GM19328 (cell line): ENCODE results near the gene PARP8.
"Not testable (repeated sequence)": the region's sequence is repeated elsewhere in the genome, so short reads cannot be mapped to it uniquely, and the experiment has no call there.

Source experiments
- ATAC-seq: cut with Tn5 transposase; IDR thresholded peaks from one replicate; pipeline ENCODE4 v1.9.1; 2021; ENCODE audit warnings: mild to moderate bottlenecking, moderate library complexity; ENCODE audit not compliant: unreplicated experiment

PARP8 gene

DNA sequence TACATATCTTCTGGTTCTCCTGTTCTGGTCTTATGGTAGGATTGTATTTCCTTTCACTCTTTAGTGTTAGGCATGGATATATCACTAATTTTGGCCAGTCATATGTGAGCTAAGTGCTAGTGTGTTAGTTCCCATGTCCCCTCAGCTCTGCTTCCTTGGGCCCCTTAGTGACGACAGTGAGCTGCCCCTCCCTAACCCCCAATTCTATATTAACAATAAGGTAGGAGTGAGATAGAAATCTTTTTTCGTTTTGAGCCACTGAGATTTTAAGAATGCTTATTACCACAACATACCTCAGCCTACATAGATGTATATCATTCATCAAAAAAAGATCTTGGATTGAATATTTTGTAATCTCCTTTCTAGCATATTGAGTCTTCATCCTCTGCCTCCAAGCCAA lies 100.5 kb downstream of the PARP8 start:
- ATAC-seq: no peak

DNA sequence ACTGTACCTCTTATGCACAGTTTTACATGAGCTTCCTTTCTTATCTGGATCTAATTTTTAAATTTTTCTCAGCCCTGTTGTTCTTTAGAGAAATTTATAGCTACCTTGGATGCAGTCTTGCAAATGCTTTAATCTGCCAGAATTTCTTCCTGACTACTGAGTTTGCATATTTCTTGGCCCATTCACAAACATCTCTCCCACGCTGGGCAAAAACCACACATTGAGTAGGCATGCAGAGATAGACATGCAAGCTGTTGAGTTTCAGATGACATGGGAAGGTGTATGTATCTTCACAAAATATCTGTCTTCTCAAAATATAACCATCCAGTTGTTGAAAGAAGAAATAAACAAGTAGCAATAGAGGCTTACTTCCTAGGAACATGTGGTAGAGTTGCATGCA lies 101.2 kb downstream of the PARP8 start:
- no peak for ATAC-seq

DNA sequence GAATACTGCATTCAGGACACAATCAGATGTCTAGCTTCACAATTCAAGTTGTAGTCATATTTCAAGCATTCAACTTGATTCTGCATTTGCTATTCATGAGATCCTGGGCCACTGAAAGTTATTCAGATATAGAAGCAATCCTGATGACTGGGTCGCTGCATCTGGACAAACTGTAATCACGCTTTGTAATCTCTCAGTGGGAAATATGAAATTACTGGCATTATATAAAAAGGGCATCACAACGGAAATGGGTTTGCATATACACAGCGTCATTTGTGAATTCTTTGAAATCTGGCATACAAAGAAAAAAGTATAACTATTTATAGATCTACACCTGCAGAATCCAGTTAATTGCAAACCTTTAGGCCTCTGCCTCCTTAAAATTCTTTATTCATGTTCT lies 102.2 kb downstream of the PARP8 start:
- no peak for ATAC-seq

DNA sequence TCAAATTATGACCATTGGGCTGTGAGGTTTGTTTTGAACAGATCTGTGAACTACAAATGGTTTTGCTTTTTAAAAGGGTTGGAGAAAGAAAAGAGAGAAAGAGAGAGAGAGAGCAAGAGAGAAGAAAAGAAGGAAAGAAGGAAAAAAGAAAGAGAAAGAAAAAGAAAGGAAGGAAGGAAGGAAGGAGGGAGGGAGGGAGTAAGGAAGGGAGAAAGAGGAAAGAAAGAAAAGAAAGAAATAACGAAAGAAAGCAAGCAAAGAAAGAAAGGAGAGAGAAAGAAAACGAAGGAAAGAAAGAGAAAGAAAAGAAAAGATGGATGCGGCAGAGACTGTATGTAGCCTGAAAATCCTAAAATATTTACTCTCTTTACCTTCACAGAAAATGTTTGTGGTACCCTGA lies 104.0 kb downstream of the PARP8 start:
- ATAC-seq: no peak

DNA sequence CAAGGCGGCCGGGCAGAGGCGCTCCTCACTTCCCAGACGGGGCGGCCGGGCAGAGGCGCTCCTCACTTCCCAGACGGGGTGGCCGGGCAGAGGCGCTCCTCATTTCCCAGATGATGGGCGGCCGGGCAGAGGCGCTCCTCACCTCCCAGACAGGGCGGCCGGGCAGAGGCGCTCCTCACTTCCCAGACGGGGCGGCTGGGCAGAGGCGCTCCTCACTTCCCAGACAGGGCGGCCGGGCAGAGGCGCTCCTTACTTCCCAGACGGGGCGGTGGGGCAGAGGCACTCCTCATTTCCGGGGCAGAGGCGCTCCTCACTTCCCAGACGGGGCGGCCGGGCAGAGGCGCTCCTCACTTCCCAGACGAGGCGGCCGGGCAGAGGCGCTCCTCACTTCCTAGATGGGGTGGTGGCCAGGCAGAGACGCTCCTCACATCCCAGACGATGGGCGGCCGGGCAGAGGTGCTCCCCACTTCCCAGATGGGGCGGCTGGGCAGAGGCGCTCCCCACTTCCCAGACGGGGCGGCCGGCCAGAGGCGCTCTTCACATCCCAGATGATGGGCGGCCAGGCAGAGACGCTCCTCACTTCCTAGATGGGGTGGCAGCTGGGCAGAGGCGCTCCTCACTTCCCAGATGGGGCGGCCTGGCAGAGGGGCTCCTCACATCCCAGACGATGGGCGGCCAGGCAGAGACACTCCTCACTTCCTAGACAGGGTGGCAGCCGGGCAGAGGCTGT lies 108.2 kb downstream of the PARP8 start:
- not testable (repeated sequence) for ATAC-seq

DNA sequence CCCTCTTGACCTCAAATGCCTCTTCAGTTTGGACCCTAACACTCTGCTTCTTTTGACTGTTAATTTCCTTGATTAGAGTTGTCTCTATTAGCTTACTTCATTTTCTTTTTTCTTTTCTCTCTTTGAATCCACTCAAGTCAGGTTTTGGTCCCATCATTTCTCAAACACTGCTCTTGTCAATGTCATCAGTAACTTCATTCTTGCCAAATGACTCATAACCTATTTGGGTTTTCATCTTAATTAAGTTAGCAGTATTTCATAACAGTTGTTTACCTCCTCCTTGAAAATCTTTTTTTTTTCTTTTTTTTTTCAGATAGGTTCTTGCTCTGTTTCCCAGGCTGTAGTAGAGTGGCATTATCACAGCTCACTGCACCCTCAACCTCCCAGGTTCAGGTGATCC lies 119.6 kb downstream of the PARP8 start:
- ATAC-seq: no peak

DNA sequence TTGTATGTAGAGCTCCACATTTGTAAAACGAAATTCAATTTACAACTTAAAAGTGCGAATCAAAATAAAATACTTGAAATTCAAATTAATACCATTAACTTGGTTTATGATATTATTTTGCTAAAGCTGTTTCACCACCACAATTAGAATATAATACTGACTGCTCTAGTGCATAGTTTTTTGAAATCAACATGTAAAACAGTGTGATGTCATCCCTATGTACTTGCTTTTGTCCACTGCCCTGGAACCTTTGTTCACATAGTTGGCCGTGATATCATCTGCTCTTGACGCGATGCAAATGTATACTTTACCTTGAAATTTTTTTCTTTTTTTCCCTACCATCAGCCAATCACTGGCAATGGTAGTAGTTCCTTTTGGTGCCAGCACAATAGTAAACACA lies 125.4 kb downstream of the PARP8 start:
- no peak for ATAC-seq

DNA sequence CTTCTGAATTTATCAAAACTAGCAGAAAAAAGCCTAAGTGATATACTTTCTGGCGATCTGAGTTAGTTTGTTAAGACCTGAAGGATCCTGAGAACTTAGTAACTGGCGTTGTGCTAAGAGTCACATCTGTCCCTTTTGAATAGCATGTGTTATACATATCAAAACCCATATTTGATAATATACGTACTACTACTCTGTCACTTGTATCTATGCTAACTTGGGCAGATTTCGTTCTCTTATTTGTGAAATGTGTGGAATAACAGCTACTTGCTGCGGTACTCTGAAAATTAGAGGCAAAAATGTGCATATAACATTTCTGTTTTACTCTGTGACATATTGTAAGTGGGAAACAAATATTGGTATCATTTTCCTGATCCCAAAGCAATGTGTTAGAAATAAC lies 126.4 kb downstream of the PARP8 start:
- no peak for ATAC-seq

DNA sequence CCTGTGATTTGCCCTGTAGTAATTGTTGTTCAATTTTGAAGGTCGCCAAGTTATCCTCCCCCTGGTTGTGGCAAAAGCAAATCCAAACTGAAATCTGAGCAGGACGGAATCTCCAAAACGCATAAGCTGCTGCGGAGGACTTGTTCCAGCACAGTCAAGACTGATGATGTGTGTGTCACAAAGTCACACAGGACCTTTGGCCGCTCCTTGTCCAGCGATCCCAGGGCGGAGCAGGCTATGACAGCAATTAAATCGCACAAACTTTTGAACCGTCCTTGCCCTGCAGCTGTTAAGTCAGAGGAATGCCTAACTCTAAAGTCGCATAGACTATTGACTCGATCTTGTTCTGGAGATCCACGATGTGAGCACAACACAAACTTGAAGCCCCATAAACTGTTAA lies 128.4 kb downstream of the PARP8 start:
- no peak for ATAC-seq

DNA sequence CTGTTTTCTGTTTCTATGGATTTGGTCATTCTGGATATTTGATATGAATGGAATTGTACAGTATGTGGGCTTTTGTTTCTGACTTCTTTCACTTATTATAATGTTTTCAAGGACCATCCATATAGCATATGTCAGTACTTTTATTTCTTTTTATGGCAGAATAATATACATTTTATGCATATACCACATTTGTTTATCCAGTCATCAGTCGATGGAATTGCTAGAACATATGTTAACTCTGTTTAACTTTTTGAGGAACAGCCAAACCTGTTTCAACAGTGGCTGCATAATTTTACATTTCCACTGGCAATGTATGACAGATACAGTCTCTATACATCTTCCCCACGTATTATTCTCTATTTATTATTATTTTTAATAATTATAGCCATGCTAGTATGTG lies 131.6 kb downstream of the PARP8 start:
- ATAC-seq: no peak

DNA sequence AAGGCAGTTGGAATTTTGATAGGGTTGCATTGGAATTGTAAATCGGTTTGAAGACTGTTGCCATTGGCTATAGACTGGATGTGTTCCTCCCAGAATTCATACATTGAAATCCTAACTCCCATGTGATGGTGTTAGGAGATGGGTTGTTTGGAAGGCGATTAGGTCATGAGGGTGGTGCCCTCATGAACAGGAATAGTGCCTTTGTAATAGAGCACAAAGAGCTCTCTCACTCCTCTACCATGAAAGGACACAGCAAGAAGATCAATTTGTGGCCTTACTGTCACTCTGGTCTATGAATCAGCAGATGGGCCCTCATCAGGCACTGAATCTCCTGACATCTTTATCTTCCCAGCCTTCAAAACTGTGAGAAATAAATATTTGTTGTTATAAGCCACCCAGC lies 133.2 kb downstream of the PARP8 start:
- no peak for ATAC-seq

DNA sequence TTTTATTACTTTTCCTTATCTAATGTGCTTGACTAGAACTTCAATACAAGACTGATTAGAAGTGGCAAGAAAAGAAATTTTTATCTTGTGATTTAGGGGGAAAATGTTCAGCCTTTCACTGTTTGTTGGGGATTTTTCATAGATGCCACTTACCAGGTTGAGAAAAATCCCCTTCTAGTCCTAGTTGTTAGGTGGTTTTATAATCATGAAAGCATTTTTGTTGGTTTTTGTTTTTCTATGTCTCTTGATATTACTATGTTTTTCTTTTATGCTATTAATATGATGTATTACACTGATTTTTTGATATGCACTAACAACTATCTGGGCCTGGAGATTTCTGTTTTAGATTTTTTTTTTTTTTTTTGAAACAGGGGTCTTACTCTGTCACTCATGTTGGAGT lies 134.0 kb downstream of the PARP8 start:
- ATAC-seq: no peak

DNA sequence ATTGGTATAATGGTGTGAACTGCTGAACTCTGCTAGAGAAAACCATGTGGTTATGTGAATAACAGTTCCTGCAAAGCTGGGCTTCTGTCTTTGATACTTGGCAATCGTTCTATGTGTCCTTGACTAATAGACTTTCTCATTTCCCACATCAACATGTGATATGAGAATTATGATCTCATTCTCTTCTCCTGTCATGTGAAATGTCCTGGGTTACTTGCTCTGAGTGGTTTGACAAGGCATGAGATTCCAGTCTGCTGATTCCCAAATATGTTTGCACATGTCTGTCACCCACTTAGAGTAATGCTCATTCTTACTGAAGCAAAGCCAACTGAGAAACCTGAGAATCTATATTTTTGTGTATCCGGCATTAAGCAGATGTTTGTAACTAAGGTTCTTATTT lies 141.2 kb downstream of the PARP8 start:
- ATAC-seq: no peak

DNA sequence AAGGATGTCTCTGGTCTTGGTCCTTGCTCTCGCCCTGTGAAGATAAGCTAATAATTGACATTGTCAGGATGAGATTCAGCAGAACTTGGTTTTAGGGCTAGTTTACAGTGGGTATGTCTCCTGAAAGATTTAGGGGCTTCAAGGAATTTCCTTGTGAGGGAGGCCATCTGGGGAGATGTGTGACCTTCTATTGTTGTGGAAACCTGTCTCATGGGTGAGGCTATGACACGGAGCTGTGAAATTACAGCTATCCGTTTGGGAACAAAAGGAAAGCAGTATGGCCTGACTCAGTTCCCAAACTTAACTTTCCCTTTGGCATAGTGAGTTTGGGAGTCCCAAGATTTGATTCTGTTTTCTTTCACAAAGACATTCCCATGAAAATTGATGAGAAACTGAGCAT lies 142.0 kb downstream of the PARP8 start:
- no peak for ATAC-seq

DNA sequence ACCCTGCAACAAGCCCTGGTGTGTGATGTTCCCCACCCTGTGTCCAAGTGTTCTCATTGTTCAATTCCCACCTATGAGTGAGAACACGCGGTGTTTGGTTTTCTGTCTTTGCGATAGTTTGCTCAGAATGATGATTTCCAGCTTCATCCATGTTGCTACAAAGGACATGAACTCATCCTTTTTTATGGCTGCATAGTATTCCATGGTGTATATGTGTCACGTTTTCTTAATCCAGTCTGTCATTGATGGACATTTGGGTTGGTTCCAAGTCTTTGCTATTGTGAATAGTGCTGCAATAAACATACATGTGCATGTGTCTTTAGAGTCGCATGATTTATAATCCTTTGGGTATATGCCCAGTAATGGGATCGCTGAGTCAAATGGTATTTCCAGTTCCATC lies 145.3 kb downstream of the PARP8 start:
- not testable (repeated sequence) for ATAC-seq

DNA sequence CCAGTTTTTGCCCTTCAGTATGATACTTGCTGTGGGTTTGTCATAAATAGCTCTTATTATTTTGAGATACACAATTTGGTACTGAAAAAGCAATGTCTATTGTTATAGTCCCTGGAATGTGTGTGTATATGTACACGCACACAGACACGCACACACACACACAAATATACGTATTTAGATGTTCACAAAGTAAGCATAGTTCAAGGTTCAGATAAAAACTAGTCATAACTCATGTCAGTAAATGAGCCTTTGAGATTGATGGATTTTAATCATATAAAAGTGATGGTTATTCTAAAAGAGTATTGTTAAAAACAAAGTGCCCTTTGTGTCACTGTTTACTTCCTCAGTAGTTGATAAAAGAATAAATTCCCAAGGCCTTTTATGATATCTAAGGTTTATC lies 147.3 kb downstream of the PARP8 start:
- ATAC-seq: no peak

DNA sequence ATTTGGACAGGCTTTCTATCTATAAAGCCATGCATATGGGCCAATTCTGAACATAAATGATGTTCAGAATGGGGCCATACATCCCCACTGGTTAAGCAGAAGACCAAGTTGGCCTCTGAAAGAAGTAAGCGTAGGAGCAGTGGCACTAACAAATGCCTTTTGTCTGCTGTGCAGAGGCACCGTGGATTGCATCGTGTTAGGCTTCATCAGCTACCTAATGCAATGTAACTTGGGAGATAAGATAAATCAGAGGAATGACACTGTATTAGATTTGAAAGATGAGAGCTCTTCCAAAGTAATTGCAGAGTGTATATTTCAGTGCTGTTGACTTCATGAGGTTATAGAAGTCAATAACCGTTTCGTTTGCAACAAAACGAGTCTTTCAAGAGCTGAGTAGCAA lies 148.1 kb downstream of the PARP8 start:
- no peak for ATAC-seq

DNA sequence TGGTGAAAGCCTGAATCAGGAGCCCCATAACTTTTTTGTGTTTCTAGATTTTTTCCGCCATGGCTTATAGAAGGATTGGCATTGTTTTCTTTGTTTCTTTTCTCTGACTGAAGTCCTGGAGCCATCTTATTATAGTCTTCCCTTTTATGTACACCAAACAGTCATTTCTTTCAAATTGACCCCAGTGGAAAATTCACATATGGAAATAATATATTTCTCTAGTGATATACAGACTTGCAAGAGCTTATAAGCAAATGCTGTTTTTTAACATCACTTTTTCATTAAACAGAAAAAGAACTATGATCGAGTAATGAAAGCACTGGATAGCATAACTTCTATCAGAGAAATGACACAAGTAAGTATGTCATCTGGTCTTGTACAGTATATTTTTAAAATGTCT lies 155.6 kb downstream of the PARP8 start:
- ATAC-seq: no peak

DNA sequence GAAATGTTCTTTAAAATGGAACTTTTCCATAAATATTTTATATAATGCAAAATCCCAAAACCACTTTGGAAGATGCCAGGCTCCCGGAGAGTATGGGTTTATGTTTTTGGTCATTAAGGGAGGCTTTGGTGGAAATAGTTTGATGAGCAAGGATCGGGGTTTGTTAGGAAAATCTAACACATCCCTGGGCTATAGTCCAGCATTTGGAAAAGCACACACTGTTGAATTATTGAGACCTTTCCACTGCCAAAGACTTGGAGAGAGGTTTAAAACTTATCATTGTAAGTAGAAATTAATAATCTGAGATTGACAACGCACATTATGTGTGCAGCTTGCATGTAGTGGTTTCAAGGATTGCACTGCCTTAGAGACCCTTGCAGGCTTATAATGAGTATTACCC lies 156.3 kb downstream of the PARP8 start:
- ATAC-seq: no peak

DNA sequence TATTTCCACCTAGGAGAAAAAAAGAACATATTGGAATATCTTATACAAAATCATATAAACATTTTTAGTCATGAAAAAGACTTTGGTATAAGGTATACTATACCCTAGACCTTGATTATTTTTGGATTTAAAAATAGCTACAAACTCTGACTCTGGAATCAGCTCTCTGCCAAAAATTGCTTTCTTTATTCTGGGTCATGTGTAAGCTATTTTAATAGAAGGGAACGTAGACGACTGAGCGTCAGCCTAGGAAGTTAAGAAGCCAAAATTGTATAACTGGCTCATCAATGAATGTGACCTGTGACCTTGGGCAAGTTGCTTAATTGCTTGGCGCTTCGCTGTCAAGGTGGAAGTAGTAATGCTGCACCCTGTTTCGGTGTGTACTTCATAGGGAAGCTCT lies 157.1 kb downstream of the PARP8 start:
- ATAC-seq: no peak

DNA sequence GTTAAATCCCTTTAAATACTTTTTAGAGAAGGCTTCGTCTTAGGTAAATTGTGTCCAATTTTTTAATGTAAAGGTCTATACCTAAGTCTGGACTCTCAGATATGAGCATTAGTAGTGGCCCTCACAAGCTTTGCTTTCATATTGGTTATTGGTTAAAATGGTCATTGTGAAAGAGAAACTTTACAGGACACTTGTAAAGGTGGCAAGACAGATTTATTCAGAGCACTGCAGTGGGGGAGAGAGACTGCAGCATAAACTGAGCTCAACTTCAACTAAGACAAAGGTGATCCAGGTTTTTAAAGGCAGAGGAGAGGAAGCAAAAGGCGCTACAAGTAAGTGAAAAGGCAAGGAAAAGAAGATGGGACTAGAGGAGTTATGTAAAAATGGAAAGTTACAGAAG lies 157.7 kb downstream of the PARP8 start:
- ATAC-seq: no peak

DNA sequence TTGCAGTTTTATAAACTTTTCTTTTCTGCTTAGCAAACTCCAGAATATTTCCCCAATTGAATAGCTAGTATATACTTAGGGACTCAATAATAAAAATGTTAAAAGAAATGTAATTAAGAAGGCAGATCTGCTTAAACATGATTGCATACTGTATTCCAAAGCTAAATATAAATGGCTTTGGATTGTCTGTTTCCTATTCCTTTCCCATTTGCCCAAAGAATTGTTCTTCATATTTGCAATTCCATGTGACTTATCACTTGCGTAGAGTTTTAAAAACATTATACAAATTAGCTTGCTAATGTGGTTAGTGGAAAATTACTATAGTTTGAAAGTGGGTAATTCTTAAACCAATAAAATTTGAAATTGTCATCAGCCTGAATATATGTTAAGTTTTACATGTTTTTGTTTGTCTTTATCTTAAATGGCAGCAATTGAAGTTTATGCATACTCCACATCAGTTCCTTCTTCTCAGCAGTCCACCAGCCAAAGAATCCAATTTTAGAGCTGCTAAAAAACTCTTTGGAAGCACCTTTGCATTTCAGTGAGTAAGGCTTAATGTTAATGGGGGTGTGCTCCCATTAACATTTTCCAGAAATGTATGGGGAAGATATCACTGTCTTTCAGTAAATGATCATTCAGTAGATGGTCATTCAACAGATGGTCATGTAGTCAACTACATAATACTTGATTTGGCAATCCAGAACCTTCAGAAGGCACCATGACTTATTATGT lies 161.2 kb downstream of the PARP8 start:
- no peak for ATAC-seq

DNA sequence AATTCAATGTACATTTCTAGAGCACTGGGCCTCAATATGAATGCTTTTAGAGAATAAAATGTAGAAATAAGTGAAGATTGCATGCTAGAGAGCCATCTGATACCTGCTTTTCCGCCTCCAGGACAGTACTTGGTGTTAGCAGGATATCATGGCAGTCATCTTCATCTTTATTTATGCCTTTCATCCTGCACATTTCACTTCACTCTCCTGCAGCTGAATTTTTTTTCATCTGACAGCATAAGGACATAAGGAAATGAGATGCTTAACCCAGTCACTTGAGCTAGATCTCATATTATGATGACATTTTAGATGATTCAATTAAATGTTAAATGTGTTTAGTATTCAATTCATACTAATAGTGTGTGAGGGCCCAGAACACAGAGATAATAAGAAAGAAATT lies 162.6 kb downstream of the PARP8 start:
- ATAC-seq: no peak
